ENCODE measurements around the gene MYOF.
"Not testable (repeated sequence)": the region's sequence is repeated elsewhere in the genome, so short reads cannot be mapped to it uniquely, and the experiment has no call there.

MYOF gene

GRCh38 chr10:93475871-93476270, 6.3 kb downstream of the MYOF start:
- DNase-seq: peak; percentile 24

DNA sequence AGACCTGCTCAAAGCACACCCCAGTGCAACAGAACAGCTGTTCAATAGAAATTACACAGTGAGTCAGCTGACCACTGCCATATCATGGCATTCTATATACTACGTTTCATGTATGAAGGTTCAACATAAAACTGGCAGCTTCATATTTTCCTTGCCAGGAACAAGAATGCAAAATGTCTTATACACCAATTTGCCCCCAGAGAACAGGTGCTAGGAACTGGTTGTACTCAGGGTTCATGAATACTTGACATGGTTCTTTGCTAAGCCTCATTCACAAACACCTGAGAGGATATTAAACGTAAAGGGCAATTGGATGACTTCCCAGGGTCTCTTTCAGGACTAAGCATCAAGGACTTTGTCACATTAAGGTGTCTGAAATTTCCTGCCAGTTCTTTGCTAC, 6.9 kb downstream of the MYOF start:
- DNase-seq: peak; percentile 41

GRCh38 chr10:93473804-93474472, 8.2 kb downstream of the MYOF start:
- no peak for DNase-seq

DNA sequence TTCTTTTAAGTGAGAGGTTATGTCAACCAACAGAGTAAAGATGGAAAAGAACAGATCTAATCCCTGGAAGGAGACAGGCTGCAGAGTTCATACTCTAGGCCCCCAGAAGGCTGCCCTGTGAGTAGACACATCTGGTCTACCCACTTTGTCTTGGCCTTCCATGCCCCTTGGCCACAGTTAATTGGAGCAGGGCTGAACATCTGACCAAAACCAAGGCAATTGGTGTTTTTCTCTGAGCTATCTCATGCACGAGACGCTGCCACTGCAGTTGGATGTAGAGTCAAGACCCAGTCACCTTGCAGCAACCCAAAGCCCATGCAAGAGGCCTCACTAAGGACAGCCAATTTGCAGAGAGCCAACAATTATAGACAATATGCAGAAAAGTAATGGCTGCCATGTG, 9.0 kb downstream of the MYOF start:
- no peak for DNase-seq

DNA sequence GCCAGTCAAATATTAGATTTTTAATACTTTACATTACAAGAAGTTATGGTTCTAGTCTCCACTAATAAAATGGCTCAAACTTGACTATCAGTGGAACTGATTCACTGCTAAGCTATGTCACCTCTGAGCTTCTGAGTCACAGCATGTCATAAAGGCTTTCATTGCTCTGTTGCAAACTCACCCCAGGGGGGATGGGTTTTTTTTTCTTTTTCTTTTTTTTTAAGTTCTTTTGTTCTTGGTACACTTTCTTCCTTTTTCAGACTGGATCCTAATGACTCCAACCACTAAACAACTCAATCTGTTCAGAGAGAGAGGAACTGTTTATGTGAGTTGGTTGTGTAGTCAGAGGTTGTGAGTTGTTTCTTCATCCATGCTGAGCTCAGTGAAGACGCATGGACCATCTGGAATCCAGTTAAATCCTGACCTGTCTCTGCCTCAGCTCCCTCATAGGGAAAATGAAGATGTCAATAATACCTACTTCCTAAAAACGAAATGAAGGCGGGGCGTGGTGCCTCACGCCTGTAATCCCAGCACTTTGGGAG, 11.0 kb downstream of the MYOF start:
- no peak for DNase-seq

GRCh38 chr10:93469454-93469853, 12.7 kb downstream of the MYOF start:
- no peak for DNase-seq

GRCh38 chr10:93468461-93469213, 13.5 kb downstream of the MYOF start:
- no peak for DNase-seq

GRCh38 chr10:93467635-93468034, 14.5 kb downstream of the MYOF start:
- not testable (repeated sequence) for DNase-seq

DNA sequence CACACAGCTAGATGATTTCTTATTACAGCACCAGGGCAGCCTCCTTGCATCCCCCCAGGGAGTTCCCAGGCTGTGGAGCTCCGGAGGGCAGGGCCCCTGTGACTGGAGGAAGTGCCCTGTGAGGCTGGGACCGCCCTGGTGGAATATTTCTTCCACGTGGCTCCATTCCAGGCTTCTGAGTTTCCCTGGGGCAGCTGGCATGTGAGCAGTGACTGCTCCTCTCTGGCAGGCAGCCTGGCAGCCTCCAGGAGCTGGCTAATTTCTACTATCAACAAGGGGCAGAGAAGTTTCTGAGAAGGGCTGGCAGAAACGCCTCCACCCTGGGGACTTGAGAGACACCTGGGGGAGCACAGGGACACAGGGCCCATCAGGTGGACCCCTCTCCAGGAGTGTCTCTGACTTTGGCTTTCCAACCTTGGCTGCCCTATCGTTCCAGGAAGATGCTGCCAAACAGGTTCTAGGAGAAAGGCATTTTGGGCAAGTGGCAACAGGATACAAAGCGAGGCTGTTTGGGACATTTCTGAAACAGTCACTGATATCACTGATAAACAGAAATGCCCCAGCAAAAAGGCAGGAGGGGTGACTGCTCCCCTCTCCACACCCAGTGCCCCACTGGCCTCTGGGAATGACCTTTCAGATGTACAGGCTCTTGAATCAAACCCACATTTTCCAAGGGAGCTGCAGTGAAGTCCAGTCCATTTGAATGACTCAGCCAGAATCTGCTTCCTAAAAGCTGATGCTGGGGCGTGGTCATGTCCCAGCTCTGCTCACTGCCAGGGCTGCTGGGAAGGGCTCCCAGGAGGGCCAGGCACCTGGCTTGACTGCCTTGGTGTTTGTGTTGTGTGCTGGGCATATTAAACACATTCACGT, 16.1 kb downstream of the MYOF start:
- peak; percentile 46 for DNase-seq

GRCh38 chr10:93464776-93465388, 17.3 kb downstream of the MYOF start:
- no peak for DNase-seq

GRCh38 chr10:93463723-93464476, 18.2 kb downstream of the MYOF start:
- DNase-seq: no peak

GRCh38 chr10:93462881-93463280, 19.3 kb downstream of the MYOF start:
- DNase-seq: peak; percentile 61

DNA sequence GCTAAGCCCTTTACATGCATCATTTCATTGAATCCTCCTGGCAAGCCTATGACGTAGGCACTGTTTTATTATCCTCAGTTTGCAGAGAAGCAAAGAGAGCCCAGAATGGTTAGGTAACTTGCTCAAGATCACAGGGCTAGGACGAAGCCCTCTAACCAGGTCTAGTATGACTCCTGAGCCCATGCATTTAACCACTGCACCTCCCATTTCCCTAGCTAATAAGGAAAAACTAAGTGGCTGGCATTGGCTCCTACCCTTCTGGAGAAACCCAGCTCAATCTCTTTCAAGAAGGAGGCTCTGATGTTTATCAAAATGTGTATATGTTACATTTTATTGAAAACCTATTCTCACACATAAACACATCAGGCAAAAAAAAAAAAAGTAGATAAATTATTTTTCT, 19.8 kb downstream of the MYOF start:
- no peak for DNase-seq

GRCh38 chr10:93461807-93462178, 20.3 kb downstream of the MYOF start:
- DNase-seq: peak; percentile 88

DNA sequence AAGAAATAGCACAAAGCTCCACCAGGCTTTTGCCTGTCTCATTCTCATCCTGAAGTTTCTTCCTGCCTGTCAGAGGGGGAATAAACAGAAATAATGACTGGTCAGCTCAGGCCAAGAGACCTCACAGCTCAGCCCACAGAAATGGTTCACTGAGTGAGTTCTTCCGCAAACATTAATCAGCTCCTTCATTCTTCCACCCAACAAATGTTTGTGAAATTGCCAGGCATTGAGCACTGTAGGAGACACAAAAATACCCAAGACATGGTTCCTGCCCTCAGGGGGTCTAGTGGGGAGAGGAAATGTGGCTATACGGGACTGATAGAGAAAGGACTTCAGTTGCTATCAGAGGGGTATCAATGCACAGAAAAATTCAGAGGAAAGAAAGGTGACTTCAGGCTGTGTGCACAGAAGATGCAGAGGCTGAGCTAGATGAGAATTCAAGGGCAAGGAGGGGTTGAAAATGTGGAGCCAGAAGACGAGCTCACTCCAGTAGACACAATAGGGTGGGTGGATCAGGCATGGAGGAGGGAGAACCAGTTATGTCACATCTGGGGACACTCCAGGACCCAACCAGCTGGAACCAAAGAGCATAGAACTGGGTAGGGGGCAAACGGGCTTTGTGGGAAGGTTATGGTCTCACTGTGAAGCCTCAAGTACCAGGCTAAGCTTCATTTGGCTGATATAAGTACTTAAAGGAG, 20.9 kb downstream of the MYOF start:
- peak; percentile 88 for DNase-seq

- no peak for DNase-seq
Measured at GRCh38 chr10:93459466-93459865, 22.7 kb downstream of the MYOF start.

DNA sequence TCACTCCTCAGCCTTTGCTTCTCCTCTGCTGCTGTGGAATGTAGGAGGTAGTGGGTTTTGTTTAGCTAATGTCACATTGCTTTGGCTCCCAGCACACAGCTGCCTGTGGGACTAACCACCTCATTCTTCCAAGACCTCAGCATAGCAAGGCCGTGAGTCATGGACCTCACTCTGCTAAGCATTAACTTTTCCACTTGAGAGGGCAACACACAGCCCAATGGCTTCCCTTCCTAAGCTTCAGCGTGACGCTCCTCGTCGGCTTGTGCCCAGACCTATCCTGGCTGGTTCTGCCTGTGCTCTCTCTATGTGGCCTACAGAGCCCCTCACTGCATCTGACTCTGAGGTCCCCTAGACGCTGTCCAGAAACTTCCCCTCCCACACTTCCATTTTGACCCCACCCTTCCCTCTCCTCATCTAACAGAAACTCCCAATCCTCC, 23.3 kb downstream of the MYOF start:
- no peak for DNase-seq

DNA sequence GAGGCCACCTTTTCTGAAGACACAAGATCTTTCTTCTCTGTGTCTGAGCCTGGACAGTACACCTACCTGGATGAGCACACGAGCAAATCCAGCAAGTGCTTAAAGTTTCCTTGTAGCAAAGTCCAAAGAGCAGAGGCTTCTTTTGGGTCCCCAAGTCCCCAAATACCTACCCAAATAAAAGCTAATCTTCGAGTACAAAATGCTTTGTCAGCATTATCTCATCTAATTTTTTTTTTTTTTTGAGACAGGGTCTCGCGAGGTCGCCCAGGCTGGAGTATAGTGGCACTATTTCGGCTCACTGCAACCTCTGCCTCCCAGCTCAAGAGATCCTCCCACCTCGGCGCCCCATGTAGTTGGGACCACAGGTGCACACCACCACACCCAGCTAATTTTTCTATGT, 24.6 kb downstream of the MYOF start:
- no peak for DNase-seq

DNA sequence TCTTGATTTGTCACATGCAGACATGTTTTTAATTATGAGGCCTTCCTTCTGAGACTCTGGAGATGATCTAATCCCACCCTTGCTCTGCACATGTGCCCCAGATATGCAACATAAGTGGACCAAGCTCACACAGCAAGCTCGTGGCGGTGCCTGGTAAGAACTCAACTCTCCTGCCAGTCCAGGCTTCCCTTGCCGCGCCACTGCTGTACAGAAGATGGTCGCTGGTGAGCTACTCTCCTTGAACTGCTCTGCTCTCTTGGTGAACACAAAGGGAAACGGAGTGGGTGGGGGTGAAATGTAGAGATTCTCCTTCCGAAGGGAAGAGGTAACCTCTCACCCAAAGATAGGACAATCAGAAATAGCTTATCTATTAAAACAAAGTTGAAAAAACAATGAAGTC, 25.7 kb downstream of the MYOF start:
- no peak for DNase-seq

- DNase-seq: no peak
Measured at GRCh38 chr10:93454736-93455135, 27.4 kb downstream of the MYOF start.

DNA sequence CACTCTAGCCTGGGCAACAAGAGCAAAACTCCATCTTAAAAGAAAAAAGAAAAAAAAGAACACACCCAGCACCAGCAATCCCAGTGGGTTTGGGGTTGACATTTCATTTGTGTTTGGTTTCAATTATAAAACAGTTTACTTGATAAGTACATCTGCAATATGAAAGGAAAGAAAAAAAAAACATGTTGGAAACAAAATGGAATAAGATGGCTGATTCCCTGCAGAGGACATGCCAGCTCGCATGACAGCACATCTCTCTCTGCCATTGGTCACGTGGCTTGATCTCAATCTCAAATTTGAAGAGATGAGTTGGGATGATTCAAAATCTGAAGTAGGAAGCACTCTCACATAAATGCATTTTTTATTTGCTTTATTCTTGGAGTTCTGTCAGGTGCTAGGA, 28.0 kb downstream of the MYOF start:
- DNase-seq: no peak

- no peak for DNase-seq
Measured at GRCh38 chr10:93452143-93452542, 30.0 kb downstream of the MYOF start.

Measured in NCI-H2029 treated with DMSO at 0.1 percent for 48 hours (cell line).